Pancreas (tissue), 10 donors: ENCODE measurements around the gene PDE4B. TPM values are rescaled to one million over a fixed set of nuclear protein-coding genes. Genes with fewer than 3 reads are reported as not detected.

Source experiments
- ATAC-seq, 4 donors: fragments of 200-7000 bp; cut with Tn5 transposase; one replicate each; pipeline versions ENCODE4 v1.8.0 to v1.9.1; 2020; ENCODE audit warnings: mild to moderate bottlenecking in 4 of 4, moderate library complexity in 4 of 4
- DNase-seq, 6 donors: peaks; one replicate each; pipeline ENCODE4 v3.0.0-alpha.2; 2020
- FAIRE-seq: peaks from 2 replicates; lab custom pipeline; 2012; peaks lifted over from hg19 to GRCh38; lab: Jason Lieb, UNC
- H3K27ac ChIP-seq, 4 donors: fragments of 200-600 bp; sonication (generic); 1 replicate in 3 of 4; 2 replicates in 1 of 4; pipeline versions ENCODE4 v1.5.0 to v1.8.0; 2020
- H3K27me3 ChIP-seq, 4 donors: fragments of 200-600 bp; one replicate each; pipeline ENCODE4 v1.8.0; 2021
- H3K36me3 ChIP-seq, 3 donors: fragments of 200-600 bp; sonication (generic) in 1 of 3; one replicate each; pipeline versions ENCODE4 v1.5.0 to v1.8.0; 2020 to 2021
- H3K4me1 ChIP-seq, 3 donors: fragments of 200-600 bp; one replicate each; pipeline ENCODE4 v1.8.0; 2021
- H3K4me3 ChIP-seq, 4 donors: fragments of 200-600 bp; sonication (generic) in 2 of 4; one replicate each; pipeline versions ENCODE4 v1.5.0 to v1.8.0; 2020 to 2021
- H3K9me3 ChIP-seq, 4 donors: fragments of 200-600 bp; one replicate each; pipeline ENCODE4 v1.8.0; 2021
- CTCF ChIP-seq, 4 donors: fragments of 200-600 bp; sonication (generic) in 3 of 4; IDR thresholded peaks; one replicate each; pipeline versions ENCODE4 v1.5.0 to v1.8.0; 2021; ENCODE audit warnings: antibody characterized with exemption in 4 of 4
- WGBS, 2 donors: extraction: QIAGEN DNeasy Blood & Tissue Kit; methylation state at CpG; one replicate each; pipeline ENCODE4 v1.1.7; 2013; 5-methylcytosine and 5-hydroxymethylcytosine counted together
- intact Hi-C, 3 donors: fragments of 100-400 bp; cut with DNase I; formaldehyde crosslinking; loops; one replicate each; pipeline versions ENCODE4 v1.11.1 to v1.14.2; 2022
- polyA plus RNA-seq, 2 donors: library from polyadenylated mRNA; stranded (reverse); fragments of 200-250 nt; gene quantifications; one replicate each; pipeline ENCODE4 v1.2.3, GENCODE V29; 2013
- total RNA-seq, 6 donors: library from RNA; stranded (reverse); fragmentation: NEBNext Ultra II Directional in 4 of 6; extraction: Animal tissue kit (Norgen Biotek cat#: 25700) in 4 of 6; gene quantifications; one replicate each; pipeline versions ENCODE4 v1.2.1 to v1.2.4, GENCODE V29; 2021 to 2023
- donor health status: healthy with polysubstance abuse.
- donor health status: DM: no; HTN: no; CAD: no; lungs with moderate emphysema.
- donor health status: DM: no; HTN: no; CAD: no.
- donor health status: control.
- donor health status: control.
- donor health status: Bipolar disorder and iron deficiency.
- donor health status: DM: yes; HTN: yes; CAD: no.
- donor health status: DM: no; HTN: no; CAD: no.
- donor health status: DM: no; HTN: no; CAD: no.
- donor health status: DM: yes; HTN: yes; CAD: no.

PDE4B gene
- total and polyA plus RNA-seq, 8 donors, result 0.23 to 3.7 (median 0.92) TPM

- no peak for DNase-seq
- Histone ChIP-seq H3K36me3 (no peaks in the 10 kb centered on the region), H3K27ac (no peak overlapping the region), H3K9me3 (no peaks in the 10 kb centered on the region), H3K4me1 (peaks cover 0 to 10% (median 0%) of the 10 kb centered on the region in 3 donors), H3K4me3 (no peak overlapping the region), H3K27me3 (no peaks in the 10 kb centered on the region)
- intact Hi-C loops, result no loop called here
- no peak for TF ChIP-seq CTCF (IDR thresholded peaks at IDR 0.05)
- FAIRE-seq, result no peak
- ATAC-seq, result no peak
These were observed 534.2 kb downstream of the PDE4B start for GRCh38 chr1:66326867-66327266.

- DNase-seq, result no peak
- intact Hi-C loops, result no loop called here
- FAIRE-seq, result no peak
- ATAC-seq, result no peak
- H3K36me3 ChIP-seq, result no peaks in the 10 kb centered on the region
- H3K27ac ChIP-seq, result no peak overlapping the region
- no peak for TF ChIP-seq CTCF (IDR thresholded peaks at IDR 0.05)
- 61 to 87% methylated on average over 2 of the region's 2 CpGs for WGBS, 2 donors
- no peak overlapping the region for H3K4me3 ChIP-seq
- H3K27me3 ChIP-seq, result no peaks in the 10 kb centered on the region
- H3K9me3 ChIP-seq, result no peaks in the 10 kb centered on the region
- peaks cover 0 to 10% (median 0%) of the 10 kb centered on the region in 3 donors for H3K4me1 ChIP-seq
These were observed 534.9 kb downstream of the PDE4B start for GRCh38 chr1:66327588-66327987.

- ATAC-seq, result no peak
- no peak overlapping the region for H3K27ac ChIP-seq
- H3K27me3 ChIP-seq, result peaks cover 0 to 6% (median 3%) of the 10 kb centered on the region in 4 donors
- intact Hi-C loops, result no loop called here
- DNase-seq, result no peak
- no peaks in the 10 kb centered on the region for H3K36me3 ChIP-seq
- no peaks in the 10 kb centered on the region for H3K9me3 ChIP-seq
- no peak for TF ChIP-seq CTCF (IDR thresholded peaks at IDR 0.05)
- no peak overlapping the region for H3K4me3 ChIP-seq
- H3K4me1 ChIP-seq, result peaks cover 0 to 10% (median 0%) of the 10 kb centered on the region in 3 donors
- FAIRE-seq, result no peak
- 84 to 87% methylated on average over 3 of the region's 3 CpGs for WGBS, 2 donors
These were observed 536.2 kb downstream of the PDE4B start for GRCh38 chr1:66328896-66329295.

GRCh38 chr1:66330722-66331141, 538.0 kb downstream of the PDE4B start:
- Histone ChIP-seq H3K27ac (no peak overlapping the region), H3K27me3 (peaks cover 0 to 6% (median 3%) of the 10 kb centered on the region in 4 donors), H3K4me1 (peaks cover 0 to 10% (median 0%) of the 10 kb centered on the region in 3 donors), H3K4me3 (no peak overlapping the region), H3K9me3 (no peaks in the 10 kb centered on the region), H3K36me3 (no peaks in the 10 kb centered on the region)
- no peak for DNase-seq
- ATAC-seq, result no peak
- 56 to 71% methylated on average over 4 of the region's 4 CpGs for WGBS, 2 donors
- no peak for TF ChIP-seq CTCF (IDR thresholded peaks at IDR 0.05)
- FAIRE-seq, result peak; percentile 29
- intact Hi-C loops, result no loop called here

GRCh38 chr1:66331658-66332547, 539.2 kb downstream of the PDE4B start:
- peak; percentile 72 for FAIRE-seq
- H3K36me3 ChIP-seq, result no peaks in the 10 kb centered on the region
- peak in 4 of 6 donors; percentile 16 to 45 (median 34) for DNase-seq
- ATAC-seq, result peak; percentile 62 to 78 (median 68)
- peak overlapping the region; percentile 2 to 45 (median 14) for H3K4me3 ChIP-seq
- H3K4me1 ChIP-seq, result peaks cover 0 to 10% (median 0%) of the 10 kb centered on the region in 3 donors
- WGBS, 2 donors, result 2 to 3% methylated on average over 18 of the region's 18 CpGs
- H3K9me3 ChIP-seq, result no peaks in the 10 kb centered on the region
- H3K27ac ChIP-seq, result peak overlapping the region; percentile 10 to 59 (median 31)
- intact Hi-C loops, result no loop called here
- peaks cover 0 to 6% (median 3%) of the 10 kb centered on the region in 4 donors for H3K27me3 ChIP-seq
- TF ChIP-seq CTCF (IDR thresholded peaks at IDR 0.05), result no peak
